Nephron (organoid): ENCODE results near the gene PSMG3.
"Not testable (repeated sequence)": the region's sequence is repeated elsewhere in the genome, so short reads cannot be mapped to it uniquely, and the experiment has no call there.

ENCODE experiments used
- H3K27ac Mint-ChIP-seq, 3 experiments: 2 replicates each; pipeline ENCODE4 v1.8.0; 2020; ENCODE audit warnings: mixed read lengths in 3 of 3, mild to moderate bottlenecking in 2 of 3, moderate library complexity in 1 of 3
- H3K27me3 Mint-ChIP-seq: 2 replicates; pipeline ENCODE4 v1.8.0; 2021; ENCODE audit warnings: low read depth, mild to moderate bottlenecking, moderate library complexity, mixed read lengths
- H3K36me3 Mint-ChIP-seq: 2 replicates; pipeline ENCODE4 v1.8.0; 2020; ENCODE audit warnings: low read depth, mixed read lengths
- H3K4me1 Mint-ChIP-seq: 2 replicates; pipeline ENCODE4 v1.8.0; 2020; ENCODE audit warnings: mixed read lengths
- H3K4me3 Mint-ChIP-seq, 3 experiments: 2 replicates each; pipeline ENCODE4 v1.8.0; 2020; ENCODE audit warnings: mild to moderate bottlenecking in 3 of 3, mixed read lengths in 3 of 3, moderate library complexity in 2 of 3
- H3K9me3 Mint-ChIP-seq: 2 replicates; pipeline ENCODE4 v1.8.0; 2020; ENCODE audit warnings: mixed read lengths
- TF ChIP-seq, protein P1 (sequence below), 3 experiments: fragments of 200-600 bp; sonication (generic); IDR thresholded peaks; one replicate each; pipeline ENCODE4 v1.5.0; 2021; ENCODE audit warnings: antibody characterized with exemption in 3 of 3; ENCODE audit not compliant: unreplicated experiment in 3 of 3

PSMG3 gene

DNA sequence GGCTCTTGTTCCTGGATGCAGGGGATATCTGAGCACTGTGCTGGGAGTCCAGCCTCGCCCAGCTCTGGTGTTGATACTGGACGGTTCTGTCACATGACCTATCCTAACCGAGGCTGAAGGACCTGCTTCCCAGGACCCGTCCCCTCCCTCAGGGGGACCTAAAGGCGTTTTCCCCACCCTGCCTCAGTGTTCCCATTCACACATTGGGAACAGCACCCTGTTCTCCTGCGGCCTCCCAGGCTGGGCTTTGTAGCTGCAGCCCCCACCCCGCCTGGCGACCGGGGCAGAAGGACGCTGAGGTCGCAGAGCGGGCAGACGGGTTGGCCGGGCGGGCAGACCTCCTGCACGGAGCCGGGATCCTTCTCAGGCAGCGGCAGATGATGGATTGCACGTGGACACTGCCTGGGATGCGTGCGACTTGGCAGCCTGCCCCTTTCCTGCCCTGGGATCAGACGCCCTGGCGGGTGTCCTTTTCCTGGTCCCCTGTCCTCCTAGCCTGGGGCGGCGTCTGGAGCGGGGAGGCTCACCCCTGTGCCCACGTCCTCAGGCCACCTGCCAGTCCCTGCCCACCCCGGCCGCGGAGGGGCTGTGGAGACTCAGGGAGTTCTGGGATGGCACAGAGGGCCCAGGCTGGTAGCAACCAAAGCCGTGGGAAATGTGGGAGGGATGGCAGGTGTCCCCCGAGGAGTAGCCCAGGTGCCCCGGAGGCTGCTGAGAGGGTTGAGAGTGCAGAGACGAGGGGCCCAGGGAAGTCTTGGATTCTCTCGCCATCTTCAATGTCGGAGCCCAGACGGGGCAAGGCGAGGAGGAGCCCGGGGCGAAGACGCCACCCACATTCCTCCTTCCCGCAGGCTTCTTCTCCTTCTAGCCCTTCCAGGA lies 17.2 kb upstream of the PSMG3 start:
- H3K9me3 Mint-ChIP-seq, result peaks cover 3% of the 10 kb centered on the region
- H3K27me3 Mint-ChIP-seq, result peaks cover 45% of the 10 kb centered on the region
- no peak overlapping the region for H3K4me3 Mint-ChIP-seq
- no peaks in the 10 kb centered on the region for H3K36me3 Mint-ChIP-seq
- TF ChIP-seq, protein P1, sequence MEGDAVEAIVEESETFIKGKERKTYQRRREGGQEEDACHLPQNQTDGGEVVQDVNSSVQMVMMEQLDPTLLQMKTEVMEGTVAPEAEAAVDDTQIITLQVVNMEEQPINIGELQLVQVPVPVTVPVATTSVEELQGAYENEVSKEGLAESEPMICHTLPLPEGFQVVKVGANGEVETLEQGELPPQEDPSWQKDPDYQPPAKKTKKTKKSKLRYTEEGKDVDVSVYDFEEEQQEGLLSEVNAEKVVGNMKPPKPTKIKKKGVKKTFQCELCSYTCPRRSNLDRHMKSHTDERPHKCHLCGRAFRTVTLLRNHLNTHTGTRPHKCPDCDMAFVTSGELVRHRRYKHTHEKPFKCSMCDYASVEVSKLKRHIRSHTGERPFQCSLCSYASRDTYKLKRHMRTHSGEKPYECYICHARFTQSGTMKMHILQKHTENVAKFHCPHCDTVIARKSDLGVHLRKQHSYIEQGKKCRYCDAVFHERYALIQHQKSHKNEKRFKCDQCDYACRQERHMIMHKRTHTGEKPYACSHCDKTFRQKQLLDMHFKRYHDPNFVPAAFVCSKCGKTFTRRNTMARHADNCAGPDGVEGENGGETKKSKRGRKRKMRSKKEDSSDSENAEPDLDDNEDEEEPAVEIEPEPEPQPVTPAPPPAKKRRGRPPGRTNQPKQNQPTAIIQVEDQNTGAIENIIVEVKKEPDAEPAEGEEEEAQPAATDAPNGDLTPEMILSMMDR (IDR thresholded peaks at IDR 0.05; ENCODE audit: unreplicated experiment in 3 of 3), result no peak
- H3K27ac Mint-ChIP-seq, result no peak overlapping the region
- H3K4me1 Mint-ChIP-seq, result peaks cover 6% of the 10 kb centered on the region

DNA sequence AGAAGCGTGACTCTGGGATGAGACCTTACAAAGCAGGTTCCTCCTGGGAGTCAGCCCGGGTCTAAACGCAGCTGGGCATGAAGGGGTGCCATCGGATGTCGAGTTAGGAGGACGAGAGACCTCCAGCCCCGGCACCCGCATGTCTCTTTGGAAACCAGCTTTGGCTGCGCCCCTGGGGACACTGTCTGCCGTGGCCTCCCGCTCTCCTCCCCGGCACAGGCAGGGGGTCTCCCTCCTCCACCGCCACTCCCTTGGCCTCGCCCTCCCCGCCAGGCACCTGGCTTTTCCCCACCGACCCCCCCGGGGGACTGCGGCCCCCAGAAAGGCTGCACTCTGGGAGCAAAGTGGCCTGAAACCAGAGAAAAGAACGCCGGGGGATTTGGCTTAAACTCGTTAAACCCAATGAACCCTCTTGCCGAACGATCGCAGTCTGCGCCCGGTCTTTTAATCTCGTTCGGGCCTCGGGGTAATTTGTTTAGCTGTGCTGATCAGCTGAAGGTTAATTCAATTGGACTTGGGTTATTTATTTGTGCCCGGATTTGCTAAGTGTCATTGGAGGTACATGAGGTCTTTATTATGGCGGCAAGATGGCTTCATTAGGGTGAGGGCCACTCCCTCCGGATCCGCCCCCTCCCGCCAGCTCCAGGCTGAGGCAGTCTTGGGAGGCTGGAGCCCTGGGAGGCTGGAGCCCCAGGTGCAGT lies 16.4 kb upstream of the PSMG3 start:
- no peak overlapping the region for H3K27ac Mint-ChIP-seq
- peaks cover 3% of the 10 kb centered on the region for H3K9me3 Mint-ChIP-seq
- H3K27me3 Mint-ChIP-seq, result peaks cover 37% of the 10 kb centered on the region
- H3K4me3 Mint-ChIP-seq, result no peak overlapping the region
- H3K4me1 Mint-ChIP-seq, result no peaks in the 10 kb centered on the region
- no peaks in the 10 kb centered on the region for H3K36me3 Mint-ChIP-seq
- TF ChIP-seq, protein P1 (IDR thresholded peaks at IDR 0.05; ENCODE audit: unreplicated experiment in 3 of 3), result no peak

DNA sequence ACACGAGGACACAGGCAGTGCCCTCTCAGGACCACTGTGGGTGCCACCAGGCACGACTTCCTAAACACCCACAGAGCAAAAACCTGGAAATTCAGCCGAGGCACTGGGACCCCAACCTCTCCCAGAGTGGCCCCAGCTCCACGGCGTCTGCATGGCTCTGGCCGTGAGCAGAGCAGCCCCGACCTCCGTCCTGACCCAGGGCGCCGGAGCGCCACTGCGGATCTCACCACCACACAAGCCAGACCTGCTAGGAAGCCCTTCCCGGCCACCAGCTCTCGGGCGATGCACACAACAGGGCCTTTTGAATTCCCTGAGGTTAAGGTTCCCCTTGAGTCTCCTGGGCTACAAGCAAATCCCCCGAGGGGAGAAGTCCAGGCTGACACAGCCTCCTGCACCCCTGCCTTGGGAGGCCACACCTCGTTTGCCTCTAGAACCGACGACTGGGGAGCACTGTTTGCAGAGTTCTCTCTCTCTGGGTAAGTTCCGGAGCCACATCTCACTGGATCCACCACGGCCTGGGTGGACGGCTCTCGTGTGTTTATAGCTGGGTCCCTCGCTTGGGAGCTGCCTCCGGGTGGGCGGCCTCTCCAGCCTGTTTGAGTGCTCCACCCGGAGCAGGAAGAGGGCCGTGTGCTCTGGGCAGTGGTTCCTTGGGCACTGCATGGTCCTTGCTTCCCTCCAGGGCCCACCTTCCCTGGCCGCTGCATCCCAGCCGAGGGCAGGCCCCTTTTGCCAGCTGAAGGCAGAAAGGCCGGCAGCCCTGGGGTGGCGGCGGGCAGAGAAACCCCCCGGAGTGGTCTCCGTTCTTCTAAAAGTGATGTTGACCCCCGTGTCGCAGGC lies 15.5 kb upstream of the PSMG3 start:
- no peaks in the 10 kb centered on the region for H3K36me3 Mint-ChIP-seq
- TF ChIP-seq, protein P1 (IDR thresholded peaks at IDR 0.05; ENCODE audit: unreplicated experiment in 3 of 3), result no peak
- H3K4me3 Mint-ChIP-seq, result no peak overlapping the region
- peaks cover 29% of the 10 kb centered on the region for H3K27me3 Mint-ChIP-seq
- peaks cover under 1% of the 10 kb centered on the region for H3K4me1 Mint-ChIP-seq
- no peak overlapping the region for H3K27ac Mint-ChIP-seq
- peaks cover 3% of the 10 kb centered on the region for H3K9me3 Mint-ChIP-seq

DNA sequence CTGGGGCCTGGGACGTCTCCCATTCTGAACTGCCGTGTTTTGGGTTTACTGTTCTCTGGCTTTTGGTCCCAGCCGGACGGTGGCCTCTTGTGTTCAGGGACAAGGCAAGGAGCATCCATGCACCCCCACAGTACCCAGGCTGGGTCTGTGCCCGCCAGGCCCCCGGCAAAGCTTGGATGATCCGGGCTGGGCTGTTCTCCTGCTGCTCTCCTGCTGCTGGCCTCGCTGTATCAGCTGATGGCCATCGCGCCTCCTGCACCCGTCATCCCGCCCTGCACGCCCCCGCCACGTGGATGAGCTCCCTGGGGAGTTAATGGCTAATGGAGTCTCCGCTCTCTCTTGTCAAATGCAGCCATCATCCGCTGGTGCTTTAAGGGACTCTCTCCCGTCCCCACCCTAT lies 14.9 kb upstream of the PSMG3 start:
- TF ChIP-seq, protein P1 (IDR thresholded peaks at IDR 0.05; ENCODE audit: unreplicated experiment in 3 of 3), result no peak
- H3K4me3 Mint-ChIP-seq, result no peak overlapping the region
- peaks cover 29% of the 10 kb centered on the region for H3K27me3 Mint-ChIP-seq

DNA sequence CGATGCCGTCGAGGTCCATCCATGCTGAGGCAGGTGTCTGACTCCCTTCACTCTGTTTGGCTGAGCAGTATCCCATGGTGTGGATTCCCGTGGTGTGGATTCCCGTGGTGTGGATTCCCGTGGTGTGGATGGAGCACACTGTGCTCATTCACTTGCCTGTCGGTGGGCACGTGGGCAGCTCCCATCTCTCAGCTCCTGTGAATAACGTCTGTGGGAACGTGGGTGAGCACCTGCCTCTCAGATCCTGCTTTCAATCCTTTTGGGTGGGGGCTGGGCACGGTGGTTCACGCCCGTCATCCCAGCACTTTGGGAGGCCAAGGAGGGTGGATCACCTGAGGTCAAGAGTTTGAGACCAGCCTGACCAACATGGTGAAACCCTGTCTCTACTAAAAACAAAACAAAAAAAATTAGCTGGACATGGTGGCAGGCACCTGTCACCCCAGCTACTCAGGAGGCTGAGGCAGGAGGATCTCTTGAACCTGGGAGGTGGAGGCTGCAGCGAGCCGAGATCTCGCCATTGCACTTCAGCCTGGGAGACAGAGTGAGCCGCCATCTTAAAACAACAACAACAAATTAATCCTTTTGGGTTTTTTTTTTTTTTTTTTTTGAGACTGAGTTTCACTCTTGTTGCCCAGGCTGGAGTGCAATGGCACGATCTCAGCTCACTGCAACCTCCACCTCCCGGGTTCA lies 13.6 kb upstream of the PSMG3 start:
- not testable (repeated sequence) for H3K4me3 Mint-ChIP-seq

More for the DNA sequence above, 14.9 kb upstream of the PSMG3 start:
- Mint-ChIP-seq H3K27ac (no peak overlapping the region), H3K36me3 (no peaks in the 10 kb centered on the region), H3K9me3 (peaks cover 3% of the 10 kb centered on the region), H3K4me1 (peaks cover 7% of the 10 kb centered on the region)

More for the DNA sequence above, 13.6 kb upstream of the PSMG3 start:
- H3K27ac Mint-ChIP-seq, H3K36me3 Mint-ChIP-seq, H3K4me1 Mint-ChIP-seq, H3K9me3 Mint-ChIP-seq: not testable (repeated sequence)
- peaks cover 24% of the 10 kb centered on the region for H3K27me3 Mint-ChIP-seq
